ENCODE results near the gene TAGLN3. TPM values are rescaled to one million over a fixed set of nuclear protein-coding genes. Genes with fewer than 3 reads are reported as not detected.

The TAGLN3 gene
- polyA plus RNA-seq, 1 of the 3 experiments (the other 2 are of a cell fraction) = 19.6 TPM

DNA sequence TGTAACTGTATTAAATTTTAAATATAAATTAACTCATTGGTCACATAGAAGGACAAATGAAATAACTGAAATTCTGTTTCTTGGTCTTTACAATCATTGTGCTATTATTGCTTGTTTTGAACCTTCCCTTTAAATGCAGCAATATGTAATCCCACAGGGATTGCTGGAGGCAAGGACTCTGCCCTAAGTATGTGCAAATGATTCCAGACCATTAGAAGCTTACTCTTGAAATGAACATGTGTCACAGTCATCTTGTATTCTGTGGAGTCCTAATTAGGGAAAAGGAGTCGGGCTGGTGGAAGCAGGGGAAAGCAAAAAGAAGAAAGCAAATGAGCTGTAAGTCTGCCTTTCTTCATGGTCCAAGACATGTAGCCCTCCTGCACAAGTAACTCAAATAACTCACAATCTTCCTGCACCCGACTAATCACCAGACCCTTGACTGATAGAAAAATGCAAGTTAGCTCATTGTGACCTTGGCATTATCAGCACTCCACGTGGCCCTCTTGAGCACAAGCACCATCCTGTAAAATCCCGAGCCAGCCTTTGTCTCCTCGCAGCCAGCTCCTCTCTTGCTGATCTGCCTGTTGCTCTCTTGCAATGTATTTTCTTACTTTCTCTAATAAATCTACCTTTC, 33.5 kb downstream of the TAGLN3 start:
- TF ChIP-seq, protein P1, sequence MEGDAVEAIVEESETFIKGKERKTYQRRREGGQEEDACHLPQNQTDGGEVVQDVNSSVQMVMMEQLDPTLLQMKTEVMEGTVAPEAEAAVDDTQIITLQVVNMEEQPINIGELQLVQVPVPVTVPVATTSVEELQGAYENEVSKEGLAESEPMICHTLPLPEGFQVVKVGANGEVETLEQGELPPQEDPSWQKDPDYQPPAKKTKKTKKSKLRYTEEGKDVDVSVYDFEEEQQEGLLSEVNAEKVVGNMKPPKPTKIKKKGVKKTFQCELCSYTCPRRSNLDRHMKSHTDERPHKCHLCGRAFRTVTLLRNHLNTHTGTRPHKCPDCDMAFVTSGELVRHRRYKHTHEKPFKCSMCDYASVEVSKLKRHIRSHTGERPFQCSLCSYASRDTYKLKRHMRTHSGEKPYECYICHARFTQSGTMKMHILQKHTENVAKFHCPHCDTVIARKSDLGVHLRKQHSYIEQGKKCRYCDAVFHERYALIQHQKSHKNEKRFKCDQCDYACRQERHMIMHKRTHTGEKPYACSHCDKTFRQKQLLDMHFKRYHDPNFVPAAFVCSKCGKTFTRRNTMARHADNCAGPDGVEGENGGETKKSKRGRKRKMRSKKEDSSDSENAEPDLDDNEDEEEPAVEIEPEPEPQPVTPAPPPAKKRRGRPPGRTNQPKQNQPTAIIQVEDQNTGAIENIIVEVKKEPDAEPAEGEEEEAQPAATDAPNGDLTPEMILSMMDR (IDR thresholded peaks at IDR 0.05) = no peak
- TF ChIP-seq TAF1 (IDR thresholded peaks at IDR 0.05; ENCODE audit: borderline replicate concordance, low read depth, low read length) (no peak), IRF3 (IDR thresholded peaks at IDR 0.05; ENCODE audit: low read depth, low read length) (no peak), SMC3 (IDR thresholded peaks at IDR 0.05; ENCODE audit: low read depth, low read length) (no peak), FOXM1 (IDR thresholded peaks at IDR 0.05; ENCODE audit: low read depth) (no peak), CHD2 (IDR thresholded peaks at IDR 0.05; ENCODE audit: low read length, partially characterized antibody) (no peak), ELF1 (IDR thresholded peaks at IDR 0.05) (no peak), RFX5 (IDR thresholded peaks at IDR 0.05; ENCODE audit: low read length) (no peak), NRF1 (IDR thresholded peaks at IDR 0.05; ENCODE audit: low read depth, low read length) (no peak), RCOR1 (IDR thresholded peaks at IDR 0.05; ENCODE audit: low read length) (no peak), TCF12 (IDR thresholded peaks at IDR 0.05) (no peak), YY1 (IDR thresholded peaks at IDR 0.05; ENCODE audit: low read depth) (no peak), MXI1 (IDR thresholded peaks at IDR 0.05; ENCODE audit: low read depth, low read length) (no peak), POLR2AphosphoS5 (IDR thresholded peaks at IDR 0.05; ENCODE audit: low read depth, low read length) (no peak), GABPA (IDR thresholded peaks at IDR 0.05; ENCODE audit: low read depth) (no peak)
- TF ChIP-seq, protein P2, sequence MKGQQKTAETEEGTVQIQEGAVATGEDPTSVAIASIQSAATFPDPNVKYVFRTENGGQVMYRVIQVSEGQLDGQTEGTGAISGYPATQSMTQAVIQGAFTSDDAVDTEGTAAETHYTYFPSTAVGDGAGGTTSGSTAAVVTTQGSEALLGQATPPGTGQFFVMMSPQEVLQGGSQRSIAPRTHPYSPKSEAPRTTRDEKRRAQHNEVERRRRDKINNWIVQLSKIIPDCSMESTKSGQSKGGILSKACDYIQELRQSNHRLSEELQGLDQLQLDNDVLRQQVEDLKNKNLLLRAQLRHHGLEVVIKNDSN (IDR thresholded peaks at IDR 0.05; ENCODE audit: borderline replicate concordance, low read depth) = no peak
- TF ChIP-seq, protein P3, sequence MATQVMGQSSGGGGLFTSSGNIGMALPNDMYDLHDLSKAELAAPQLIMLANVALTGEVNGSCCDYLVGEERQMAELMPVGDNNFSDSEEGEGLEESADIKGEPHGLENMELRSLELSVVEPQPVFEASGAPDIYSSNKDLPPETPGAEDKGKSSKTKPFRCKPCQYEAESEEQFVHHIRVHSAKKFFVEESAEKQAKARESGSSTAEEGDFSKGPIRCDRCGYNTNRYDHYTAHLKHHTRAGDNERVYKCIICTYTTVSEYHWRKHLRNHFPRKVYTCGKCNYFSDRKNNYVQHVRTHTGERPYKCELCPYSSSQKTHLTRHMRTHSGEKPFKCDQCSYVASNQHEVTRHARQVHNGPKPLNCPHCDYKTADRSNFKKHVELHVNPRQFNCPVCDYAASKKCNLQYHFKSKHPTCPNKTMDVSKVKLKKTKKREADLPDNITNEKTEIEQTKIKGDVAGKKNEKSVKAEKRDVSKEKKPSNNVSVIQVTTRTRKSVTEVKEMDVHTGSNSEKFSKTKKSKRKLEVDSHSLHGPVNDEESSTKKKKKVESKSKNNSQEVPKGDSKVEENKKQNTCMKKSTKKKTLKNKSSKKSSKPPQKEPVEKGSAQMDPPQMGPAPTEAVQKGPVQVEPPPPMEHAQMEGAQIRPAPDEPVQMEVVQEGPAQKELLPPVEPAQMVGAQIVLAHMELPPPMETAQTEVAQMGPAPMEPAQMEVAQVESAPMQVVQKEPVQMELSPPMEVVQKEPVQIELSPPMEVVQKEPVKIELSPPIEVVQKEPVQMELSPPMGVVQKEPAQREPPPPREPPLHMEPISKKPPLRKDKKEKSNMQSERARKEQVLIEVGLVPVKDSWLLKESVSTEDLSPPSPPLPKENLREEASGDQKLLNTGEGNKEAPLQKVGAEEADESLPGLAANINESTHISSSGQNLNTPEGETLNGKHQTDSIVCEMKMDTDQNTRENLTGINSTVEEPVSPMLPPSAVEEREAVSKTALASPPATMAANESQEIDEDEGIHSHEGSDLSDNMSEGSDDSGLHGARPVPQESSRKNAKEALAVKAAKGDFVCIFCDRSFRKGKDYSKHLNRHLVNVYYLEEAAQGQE (IDR thresholded peaks at IDR 0.05; ENCODE audit: low read depth, low read length) = no peak
- no peak overlapping the region for H3K4me2 ChIP-seq
- no peaks in the 10 kb centered on the region for H3K79me2 ChIP-seq (ENCODE audit: insufficient read depth)
- no peaks in the 10 kb centered on the region for H3K36me3 ChIP-seq (replicated peaks in 1 of 2; ENCODE audit: control insufficient read depth in 1 of 2, insufficient read depth in 2 of 2, low read length in 1 of 2)
- no peaks in the 10 kb centered on the region for H3K9me3 ChIP-seq
- H3F3A ChIP-seq (replicated peaks; ENCODE audit: insufficient read depth) = no peaks in the 10 kb centered on the region
- 73% methylated on average over 4 of the region's 5 CpGs for WGBS (ENCODE audit: low lambda C conversion rate)
- H4K20me1 ChIP-seq (ENCODE audit: insufficient read depth) = no peaks in the 10 kb centered on the region
- ChIA-PET CTCF (interaction anchor here (0.9 to 2.3 kb wide), 6 partner anchors 11 to 65 kb away, joined by 3 to 8 read pairs (median 5); no protein-coding TSS in a partner anchor), POLR2A (no interaction called here)
- no peak overlapping the region for H2AFZ ChIP-seq (ENCODE audit: low read depth)
- H3K27ac ChIP-seq (ENCODE audit: low read depth in 2 of 2, low read length in 1 of 2) = no peak overlapping the region
- no peaks in the 10 kb centered on the region; a peak in 1 of 4 replicates for H3K4me1 ChIP-seq (ENCODE audit: control insufficient read depth in 1 of 2, insufficient read depth in 2 of 2, low read depth in 1 of 2, low read length in 1 of 2)
- no peak overlapping the region for H3K9ac ChIP-seq
- no peak for DNase-seq
- no peaks in the 10 kb centered on the region for H3K9me2 ChIP-seq
- no peak overlapping the region for H3K4me3 ChIP-seq (ENCODE audit: low read depth in 2 of 2, low read length in 1 of 2)
- H3K27me3 ChIP-seq (ENCODE audit: insufficient read depth) = no peaks in the 10 kb centered on the region

Data from SK-N-SH (cell line).